HG02884 (cell line): ENCODE measurements around the gene WWTR1.

ENCODE experiments used
- ATAC-seq: cut with Tn5 transposase; IDR thresholded peaks from one replicate; pipeline ENCODE4 v1.9.1; 2021; ENCODE audit warnings: mild to moderate bottlenecking, moderate library complexity; ENCODE audit not compliant: unreplicated experiment

Gene WWTR1

GRCh38 chr3:149506540-149506939, 151.3 kb downstream of the WWTR1 start:
- no peak for ATAC-seq

- no peak for ATAC-seq
Measured at GRCh38 chr3:149502438-149502837, 155.4 kb downstream of the WWTR1 start.

GRCh38 chr3:149501524-149501923, 156.3 kb downstream of the WWTR1 start:
- ATAC-seq, result no peak

- no peak for ATAC-seq
Measured at GRCh38 chr3:149497966-149498670, 159.7 kb downstream of the WWTR1 start.

- no peak for ATAC-seq
Measured at GRCh38 chr3:149496891-149497290, 160.9 kb downstream of the WWTR1 start.

GRCh38 chr3:149495581-149496125, 162.2 kb downstream of the WWTR1 start:
- no peak for ATAC-seq

GRCh38 chr3:149494759-149495580, 162.9 kb downstream of the WWTR1 start:
- no peak for ATAC-seq

GRCh38 chr3:149494022-149494758, 163.6 kb downstream of the WWTR1 start:
- ATAC-seq, result no peak

GRCh38 chr3:149493315-149494021, 164.4 kb downstream of the WWTR1 start:
- ATAC-seq, result no peak

- no peak for ATAC-seq
Measured at GRCh38 chr3:149490260-149490971, 167.4 kb downstream of the WWTR1 start.

GRCh38 chr3:149489060-149489690, 168.7 kb downstream of the WWTR1 start:
- ATAC-seq, result no peak

- peak; percentile 90 for ATAC-seq
Measured at GRCh38 chr3:149487598-149488197, 170.1 kb downstream of the WWTR1 start.

GRCh38 chr3:149486726-149487125, 171.1 kb downstream of the WWTR1 start:
- no peak for ATAC-seq

GRCh38 chr3:149481491-149481890, 176.3 kb downstream of the WWTR1 start:
- no peak for ATAC-seq

- ATAC-seq, result no peak
Measured at GRCh38 chr3:149481056-149481455, 176.8 kb downstream of the WWTR1 start.

- ATAC-seq, result peak; percentile 97
Measured at GRCh38 chr3:149480326-149481017, 177.4 kb downstream of the WWTR1 start.

- no peak for ATAC-seq
Measured at GRCh38 chr3:149479621-149480325, 178.1 kb downstream of the WWTR1 start.

GRCh38 chr3:149476225-149476624, 181.6 kb downstream of the WWTR1 start:
- ATAC-seq, result no peak
